HG02884 (cell line): Measurements from ENCODE around the gene PAX7.
"Not testable (repeated sequence)": the region's sequence is repeated elsewhere in the genome, so short reads cannot be mapped to it uniquely, and the experiment has no call there.

Source experiments
- ATAC-seq: cut with Tn5 transposase; IDR thresholded peaks from one replicate; pipeline ENCODE4 v1.9.1; 2021; ENCODE audit warnings: mild to moderate bottlenecking, moderate library complexity; ENCODE audit not compliant: unreplicated experiment

The PAX7 gene

GRCh38 chr1:18657506-18658201, 27.0 kb downstream of the PAX7 start:
- ATAC-seq = no peak

- no peak for ATAC-seq
Observed at GRCh38 chr1:18658831-18659230, 28.2 kb downstream of the PAX7 start.

- no peak for ATAC-seq
Observed at GRCh38 chr1:18661404-18662285, 31.0 kb downstream of the PAX7 start.

GRCh38 chr1:18662286-18662639, 31.6 kb downstream of the PAX7 start:
- ATAC-seq = no peak

- no peak for ATAC-seq
Observed at GRCh38 chr1:18666317-18666920, 35.8 kb downstream of the PAX7 start.

GRCh38 chr1:18667333-18667732, 36.7 kb downstream of the PAX7 start:
- ATAC-seq = no peak

GRCh38 chr1:18668046-18668445, 37.4 kb downstream of the PAX7 start:
- ATAC-seq = no peak

- ATAC-seq = no peak
Observed at GRCh38 chr1:18668750-18669404, 38.2 kb downstream of the PAX7 start.

GRCh38 chr1:18670121-18670867, 39.6 kb downstream of the PAX7 start:
- no peak for ATAC-seq

- no peak for ATAC-seq
Observed at GRCh38 chr1:18670868-18671225, 40.2 kb downstream of the PAX7 start.

- ATAC-seq = no peak
Observed at GRCh38 chr1:18673976-18674375, 43.3 kb downstream of the PAX7 start.

- ATAC-seq = no peak
Observed at GRCh38 chr1:18676332-18676781, 45.7 kb downstream of the PAX7 start.

GRCh38 chr1:18681423-18681835, 50.8 kb downstream of the PAX7 start:
- no peak for ATAC-seq

GRCh38 chr1:18682375-18682774, 51.7 kb downstream of the PAX7 start:
- ATAC-seq = no peak

- ATAC-seq = no peak
Observed at GRCh38 chr1:18684303-18684702, 53.7 kb downstream of the PAX7 start.

GRCh38 chr1:18686540-18686939, 55.9 kb downstream of the PAX7 start:
- ATAC-seq = no peak

GRCh38 chr1:18687273-18687672, 56.6 kb downstream of the PAX7 start:
- no peak for ATAC-seq

- no peak for ATAC-seq
Observed at GRCh38 chr1:18691648-18692047, 61.0 kb downstream of the PAX7 start.

GRCh38 chr1:18693256-18694098, 62.8 kb downstream of the PAX7 start:
- ATAC-seq = no peak

- ATAC-seq = not testable (repeated sequence)
Observed at GRCh38 chr1:18694289-18694688, 63.6 kb downstream of the PAX7 start.
